ENCODE data around the gene KCNJ11.

Gene KCNJ11

GRCh38 chr11:17387811-17388210 lies 648 bp downstream of the KCNJ11 start:
- no peak for TF ChIP-seq CTCF (IDR thresholded peaks at IDR 0.05; ENCODE audit: low read depth, low read length, missing control alignments)
- no peak for DNase-seq

GRCh38 chr11:17387254-17387653 lies 1.2 kb downstream of the KCNJ11 start:
- no peaks in the 10 kb centered on the region for H3K36me3 ChIP-seq (replicated peaks)
- H3K27ac ChIP-seq = no peak overlapping the region
- peaks cover 7% of the 10 kb centered on the region for H3K27me3 ChIP-seq (replicated peaks)
- in situ Hi-C loops (cut with HindIII; ENCODE audit: low pct_ligation_motif_present, low sequenced_read_pairs) = no loop called here
- no peak overlapping the region for H3K4me3 ChIP-seq (ENCODE audit: low read depth, low read length)
- no peak for TF ChIP-seq CTCF (IDR thresholded peaks at IDR 0.05; ENCODE audit: low read depth, low read length, missing control alignments)
- DNase-seq = no peak

More at GRCh38 chr11:17387811-17388210, 648 bp downstream of the KCNJ11 start:
- in situ Hi-C loops (cut with HindIII; ENCODE audit: low pct_ligation_motif_present, low sequenced_read_pairs) = no loop called here
- no peak overlapping the region for H3K4me3 ChIP-seq (ENCODE audit: low read depth, low read length)
- peaks cover 7% of the 10 kb centered on the region for H3K27me3 ChIP-seq (replicated peaks)
- H3K27ac ChIP-seq = no peak overlapping the region
- no peaks in the 10 kb centered on the region for H3K36me3 ChIP-seq (replicated peaks)

- H3K36me3 ChIP-seq (replicated peaks) = no peaks in the 10 kb centered on the region
- H3K27ac ChIP-seq = no peak overlapping the region
- TF ChIP-seq CTCF (IDR thresholded peaks at IDR 0.05; ENCODE audit: low read depth, low read length, missing control alignments) = peak; percentile 78
- no peak overlapping the region for H3K4me3 ChIP-seq (ENCODE audit: low read depth, low read length)
- in situ Hi-C loops (cut with HindIII; ENCODE audit: low pct_ligation_motif_present, low sequenced_read_pairs) = no loop called here
- peaks cover 7% of the 10 kb centered on the region for H3K27me3 ChIP-seq (replicated peaks)
- DNase-seq = peak; percentile 35
These were observed 2.0 kb downstream of the KCNJ11 start for GRCh38 chr11:17386331-17387084.

GRCh38 chr11:17385926-17386325 lies 2.5 kb downstream of the KCNJ11 start:
- Histone ChIP-seq H3K36me3 (replicated peaks) (no peaks in the 10 kb centered on the region), H3K27me3 (replicated peaks) (peaks cover 5% of the 10 kb centered on the region), H3K4me3 (ENCODE audit: low read depth, low read length) (no peak overlapping the region), H3K27ac (no peak overlapping the region)
- no peak for DNase-seq
- TF ChIP-seq CTCF (IDR thresholded peaks at IDR 0.05; ENCODE audit: low read depth, low read length, missing control alignments) = no peak
- in situ Hi-C loops (cut with HindIII; ENCODE audit: low pct_ligation_motif_present, low sequenced_read_pairs) = no loop called here

- no peak for TF ChIP-seq CTCF (IDR thresholded peaks at IDR 0.05; ENCODE audit: low read depth, low read length, missing control alignments)
- H3K27me3 ChIP-seq (replicated peaks) = peaks cover 2% of the 10 kb centered on the region
- no peak for DNase-seq
- H3K4me3 ChIP-seq (ENCODE audit: low read depth, low read length) = no peak overlapping the region
- no peak overlapping the region for H3K27ac ChIP-seq
- in situ Hi-C loops (cut with HindIII; ENCODE audit: low pct_ligation_motif_present, low sequenced_read_pairs) = no loop called here
- no peaks in the 10 kb centered on the region for H3K36me3 ChIP-seq (replicated peaks)
These were observed 3.0 kb downstream of the KCNJ11 start for GRCh38 chr11:17385492-17385891.

Measured in brain microvascular endothelial cell (primary cell).